ENCODE measurements around the gene POMC. TPM values are rescaled to one million over a fixed set of nuclear protein-coding genes. Genes with fewer than 3 reads are reported as not detected.
"Not testable (repeated sequence)": the region's sequence is repeated elsewhere in the genome, so short reads cannot be mapped to it uniquely, and the experiment has no call there.

The POMC gene
- 1 to 10 TPM; 2.1 to 3.4 TPM for total RNA-seq

DNA sequence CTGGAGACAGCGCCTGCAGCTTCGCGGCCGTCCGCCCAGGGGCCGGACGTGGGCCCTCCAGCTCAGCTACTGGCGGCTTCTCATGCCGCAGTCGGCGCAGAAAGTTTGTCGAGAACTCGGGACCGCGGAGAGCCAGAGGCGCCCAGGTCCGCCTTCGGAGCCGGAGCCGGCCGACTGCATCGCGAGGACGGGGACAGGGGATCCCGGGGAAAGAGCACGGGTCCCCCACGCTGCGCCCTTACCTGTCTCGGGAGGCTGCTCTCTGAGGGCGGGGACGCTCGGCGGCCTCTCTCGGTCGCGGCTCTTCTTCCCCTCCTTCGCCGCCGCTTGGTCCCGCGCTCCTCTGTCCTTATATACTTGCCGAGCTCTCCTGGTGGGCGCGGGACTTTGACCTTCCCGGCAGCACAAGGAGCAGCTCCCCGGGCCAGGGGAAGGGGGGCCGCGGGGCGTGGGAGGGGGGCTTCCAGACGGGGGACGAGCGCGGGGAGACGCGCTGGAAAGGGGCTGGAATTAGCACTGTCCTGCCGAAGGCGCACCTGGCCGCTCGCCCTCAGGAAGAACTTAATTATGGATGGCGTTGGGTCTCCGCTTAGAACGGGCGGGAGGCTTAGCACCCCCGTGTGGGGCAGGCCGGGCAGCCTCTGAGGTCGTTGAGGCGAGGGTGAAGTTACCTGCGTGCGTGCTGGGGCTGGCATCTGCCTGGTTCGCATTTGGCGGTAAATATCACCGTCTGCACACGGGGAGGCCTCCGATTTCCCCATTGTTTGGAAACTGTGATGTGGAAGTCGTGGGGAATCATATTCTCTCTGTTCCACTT, at the start of gene POMC:
POMC (minus strand) TSS at position 325 of the 817 bp plus-strand sequence. CDS start 3,808 bp downstream, outside the sequence.
- peaks cover 53% of the 10 kb centered on the region for H3K27me3 Mint-ChIP-seq (ENCODE audit: low read depth)

DNA sequence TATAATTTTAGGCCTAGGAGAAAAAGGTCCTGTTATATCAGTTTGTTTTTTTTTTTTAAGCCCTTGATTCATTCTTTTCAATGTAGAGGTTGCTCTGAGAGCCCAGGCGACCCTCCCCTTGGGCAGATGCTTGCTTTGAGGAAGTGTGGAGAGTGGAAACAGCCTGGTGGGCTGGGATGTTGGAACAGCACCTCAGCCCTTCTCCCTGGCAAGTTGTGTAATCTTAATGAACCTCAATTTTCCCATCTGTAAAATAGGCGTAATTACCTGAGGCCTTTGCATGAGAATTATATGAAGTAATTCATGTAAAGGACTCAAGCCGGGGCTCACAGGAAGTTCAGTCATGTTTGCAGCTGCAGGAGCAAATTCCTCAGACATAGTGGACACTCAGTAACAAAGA, 49.7 kb upstream of the POMC start:
- POLR2A ChIA-PET = no interaction called here
- Mint-ChIP-seq H3K9me3 (ENCODE audit: insufficient read depth) (no peaks in the 10 kb centered on the region), H3K4me1 (ENCODE audit: low read depth) (peaks cover 12% of the 10 kb centered on the region), H3K4me3 (no peak overlapping the region), H3K27ac (no peak overlapping the region), H3K27me3 (ENCODE audit: low read depth) (no peaks in the 10 kb centered on the region), H3K36me3 (ENCODE audit: low read depth) (no peaks in the 10 kb centered on the region)
- CTCF ChIA-PET = no interaction called here
- DNase-seq (no peak), ATAC-seq (no peak)

More for the DNA sequence above, at the start of gene POMC:
- DNase-seq (peak; percentile 44), ATAC-seq (peak; percentile 70)
- H3K36me3 Mint-ChIP-seq (ENCODE audit: low read depth) = no peaks in the 10 kb centered on the region
- peaks cover 32% of the 10 kb centered on the region for H3K4me1 Mint-ChIP-seq (ENCODE audit: low read depth)
- POLR2A ChIA-PET = no interaction called here
- no peaks in the 10 kb centered on the region for H3K9me3 Mint-ChIP-seq (ENCODE audit: insufficient read depth)
- CTCF ChIA-PET = interaction anchor here (3.6 to 8.9 kb wide), 2 partner anchors 27 to 193 kb away, joined by 17 to 80 read pairs; no protein-coding TSS in a partner anchor
- no peak within 1 kb of the TSS for H3K27ac Mint-ChIP-seq
- H3K4me3 Mint-ChIP-seq = peak within 1 kb of the TSS; percentile 57

DNA sequence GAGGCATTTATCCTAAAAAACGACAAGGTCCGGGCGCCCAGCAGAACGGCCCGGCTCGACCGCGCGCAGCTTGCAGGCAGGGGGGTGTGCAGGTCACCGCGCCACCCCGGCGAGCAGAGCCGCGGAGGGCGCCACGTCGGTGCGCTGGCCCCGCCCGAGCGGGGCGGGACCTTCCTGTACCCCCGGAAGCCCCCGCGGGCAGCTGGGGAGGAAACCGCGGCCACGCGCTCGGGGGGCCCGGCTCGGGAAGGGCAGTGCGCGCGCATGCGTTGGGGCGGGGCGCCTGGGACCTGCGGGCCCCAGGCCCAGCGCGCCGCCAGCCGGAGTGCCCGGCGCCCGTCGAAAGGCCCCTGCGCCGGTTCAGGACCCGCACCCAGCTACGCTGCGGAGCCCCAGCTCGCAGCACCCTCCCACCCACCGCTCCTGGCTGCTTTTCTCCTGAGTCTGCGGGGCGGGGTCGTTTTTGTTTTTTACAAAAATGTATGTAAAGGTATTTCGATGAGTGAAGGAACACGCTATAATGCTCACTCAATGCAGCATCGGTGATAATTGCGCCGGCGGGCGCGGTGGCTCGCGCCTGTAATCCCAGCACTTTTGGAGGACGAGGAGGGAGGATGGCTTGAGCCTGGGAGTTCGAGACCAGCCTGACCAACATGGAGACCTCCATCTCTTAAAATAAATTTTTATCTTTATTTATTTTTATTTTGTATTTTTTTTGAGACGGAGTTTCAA, 47.7 kb upstream of the POMC start:
- ATAC-seq (peak; percentile 95), DNase-seq (peak; percentile 91)
- no peaks in the 10 kb centered on the region for H3K9me3 Mint-ChIP-seq (ENCODE audit: insufficient read depth)
- peak overlapping the region; percentile 74 for H3K27ac Mint-ChIP-seq
- POLR2A ChIA-PET = interaction anchor here (0.7 to 1.5 kb wide), 3 partner anchors 9 to 79 kb away, joined by 3 to 4 read pairs (median 3); no protein-coding TSS in a partner anchor
- CTCF ChIA-PET = interaction anchor here (0.8 to 0.9 kb wide), 2 partner anchors 9 to 62 kb away, joined by 3 read pairs; no protein-coding TSS in a partner anchor
- H3K4me1 Mint-ChIP-seq (ENCODE audit: low read depth) = peaks cover 16% of the 10 kb centered on the region
- peak overlapping the region; percentile 73 for H3K4me3 Mint-ChIP-seq
- no peaks in the 10 kb centered on the region for H3K36me3 Mint-ChIP-seq (ENCODE audit: low read depth)
- no peaks in the 10 kb centered on the region for H3K27me3 Mint-ChIP-seq (ENCODE audit: low read depth)

DNA sequence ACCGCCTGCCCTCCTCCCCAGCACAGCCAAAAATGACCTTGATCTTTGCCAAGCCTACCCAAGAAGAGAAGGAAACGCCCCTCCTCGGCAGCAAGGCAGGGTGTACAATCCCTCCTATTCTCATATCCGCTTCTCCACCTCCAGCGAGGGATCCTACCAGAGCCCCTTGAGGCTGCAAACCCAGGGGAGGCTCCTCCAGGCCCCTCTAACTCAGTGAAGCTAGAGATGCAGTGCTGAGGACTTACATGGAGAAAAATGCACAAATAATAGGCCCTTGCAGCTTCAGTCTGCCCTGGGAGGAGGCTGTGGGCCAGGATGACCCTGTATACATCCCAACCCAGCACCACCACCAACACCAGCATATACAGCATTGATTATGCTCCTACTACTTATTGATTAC, 46.9 kb upstream of the POMC start:
- DNase-seq = no peak
- Mint-ChIP-seq H3K36me3 (ENCODE audit: low read depth) (no peaks in the 10 kb centered on the region), H3K27ac (peak overlapping the region; percentile 74), H3K9me3 (ENCODE audit: insufficient read depth) (no peaks in the 10 kb centered on the region), H3K4me1 (ENCODE audit: low read depth) (peaks cover 24% of the 10 kb centered on the region), H3K27me3 (ENCODE audit: low read depth) (no peaks in the 10 kb centered on the region), H3K4me3 (peak overlapping the region; percentile 57)
- CTCF ChIA-PET = interaction anchor here (0.5 to 0.8 kb wide), 2 partner anchors 63 to 485 kb away, joined by 3 read pairs; no protein-coding TSS in a partner anchor
- POLR2A ChIA-PET = interaction anchor here (1.1 to 1.5 kb wide), 2 partner anchors 8 to 79 kb away, joined by 3 to 4 read pairs; no protein-coding TSS in a partner anchor
- ATAC-seq = no peak

DNA sequence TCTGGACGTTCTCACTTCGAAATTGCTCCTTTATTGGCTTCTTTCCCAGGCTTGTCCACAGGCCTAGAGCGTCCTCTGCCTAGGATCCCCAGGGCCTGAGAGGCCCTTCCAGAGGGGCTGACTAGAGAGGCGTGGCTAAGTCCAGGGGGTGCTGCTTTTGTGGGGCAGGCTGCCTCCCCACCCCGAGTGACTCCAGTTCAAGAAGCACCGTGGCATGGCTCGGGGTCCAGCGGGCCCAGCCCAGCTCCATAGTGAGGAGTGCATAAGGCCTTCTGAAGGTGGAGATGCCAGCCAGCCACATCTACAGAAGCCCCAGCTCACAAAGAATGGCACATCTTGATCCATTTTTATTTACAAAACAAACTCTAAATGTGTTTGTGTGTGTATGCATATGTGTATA, 44.8 kb upstream of the POMC start:
- H3K9me3 Mint-ChIP-seq (ENCODE audit: insufficient read depth) = no peaks in the 10 kb centered on the region
- DNase-seq (no peak), ATAC-seq (no peak)
- ChIA-PET CTCF (no interaction called here), POLR2A (no interaction called here)
- H3K36me3 Mint-ChIP-seq (ENCODE audit: low read depth) = no peaks in the 10 kb centered on the region
- peak overlapping the region; percentile 6 for H3K27ac Mint-ChIP-seq
- H3K27me3 Mint-ChIP-seq (ENCODE audit: low read depth) = no peaks in the 10 kb centered on the region
- H3K4me3 Mint-ChIP-seq = no peak overlapping the region
- peaks cover 40% of the 10 kb centered on the region for H3K4me1 Mint-ChIP-seq (ENCODE audit: low read depth)

DNA sequence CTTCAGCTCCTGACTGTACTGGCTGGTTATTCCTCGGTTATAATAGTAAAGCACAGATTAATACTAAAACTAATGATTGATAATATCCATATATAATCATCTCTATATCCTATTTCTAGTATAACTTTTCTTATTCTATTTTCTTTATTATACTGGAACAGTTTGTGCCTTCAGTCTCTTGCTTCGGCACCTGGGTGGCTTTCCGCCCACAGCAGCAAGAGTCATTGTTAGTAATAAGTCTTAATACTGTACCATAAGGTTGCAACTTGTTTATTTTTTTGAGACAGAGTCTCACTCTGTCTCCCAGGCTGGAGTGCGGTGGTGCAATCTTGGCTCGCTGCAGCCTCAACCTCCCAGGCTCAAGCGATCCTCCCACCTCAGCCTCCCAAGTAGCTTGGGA, 42.5 kb upstream of the POMC start:
- H3K4me1 Mint-ChIP-seq (ENCODE audit: low read depth) = peaks cover 52% of the 10 kb centered on the region
- POLR2A ChIA-PET = interaction anchor here (0.5 kb wide), 1 partner anchor 836 kb away, joined by 3 read pairs; no protein-coding TSS in a partner anchor
- not testable (repeated sequence) for H3K36me3 Mint-ChIP-seq (ENCODE audit: low read depth); DNase-seq; H3K9me3 Mint-ChIP-seq (ENCODE audit: insufficient read depth); H3K4me3 Mint-ChIP-seq; H3K27me3 Mint-ChIP-seq (ENCODE audit: low read depth); ATAC-seq
- peak overlapping the region; percentile 10 for H3K27ac Mint-ChIP-seq
- CTCF ChIA-PET = interaction anchor here (0.6 to 1.6 kb wide), 3 partner anchors 14 to 617 kb away, joined by 3 to 7 read pairs (median 4); no protein-coding TSS in a partner anchor

DNA sequence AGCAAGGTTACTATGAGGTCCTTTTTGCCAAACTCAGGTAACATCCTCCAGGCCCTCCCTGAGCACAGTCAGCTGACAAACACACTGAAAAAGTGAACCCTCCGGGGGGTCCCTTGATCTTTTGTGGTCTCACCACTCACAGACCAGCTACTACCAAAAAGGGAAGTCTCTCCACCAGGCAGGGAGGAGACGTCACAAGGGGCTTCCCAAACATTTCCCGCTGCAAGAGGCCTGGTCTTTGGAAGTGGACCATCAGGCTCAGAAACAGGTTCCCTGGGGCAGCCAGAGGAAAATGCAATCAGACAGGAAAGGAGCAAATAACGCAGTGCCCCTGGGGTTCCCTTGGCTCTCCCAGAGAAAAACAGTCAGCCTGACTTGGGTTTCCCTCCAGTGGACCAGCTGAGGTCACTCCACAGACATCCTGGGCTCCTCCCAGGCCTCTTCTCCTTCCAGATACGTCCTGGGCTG, 38.7 kb upstream of the POMC start:
- H3K4me3 Mint-ChIP-seq = no peak overlapping the region
- peaks cover 56% of the 10 kb centered on the region for H3K4me1 Mint-ChIP-seq (ENCODE audit: low read depth)
- H3K27me3 Mint-ChIP-seq (ENCODE audit: low read depth) = no peaks in the 10 kb centered on the region
- ChIA-PET POLR2A (interaction anchor here (0.6 to 1.0 kb wide), 2 partner anchors 8 to 347 kb away, joined by 3 read pairs; no protein-coding TSS in a partner anchor), CTCF (interaction anchor here (1.3 to 1.5 kb wide), 2 partner anchors 11 to 155 kb away, joined by 4 to 9 read pairs; no protein-coding TSS in a partner anchor)
- H3K27ac Mint-ChIP-seq = no peak overlapping the region
- H3K36me3 Mint-ChIP-seq (ENCODE audit: low read depth) = no peaks in the 10 kb centered on the region
- DNase-seq = peak; percentile 29
- H3K9me3 Mint-ChIP-seq (ENCODE audit: insufficient read depth) = no peaks in the 10 kb centered on the region
- no peak for ATAC-seq

DNA sequence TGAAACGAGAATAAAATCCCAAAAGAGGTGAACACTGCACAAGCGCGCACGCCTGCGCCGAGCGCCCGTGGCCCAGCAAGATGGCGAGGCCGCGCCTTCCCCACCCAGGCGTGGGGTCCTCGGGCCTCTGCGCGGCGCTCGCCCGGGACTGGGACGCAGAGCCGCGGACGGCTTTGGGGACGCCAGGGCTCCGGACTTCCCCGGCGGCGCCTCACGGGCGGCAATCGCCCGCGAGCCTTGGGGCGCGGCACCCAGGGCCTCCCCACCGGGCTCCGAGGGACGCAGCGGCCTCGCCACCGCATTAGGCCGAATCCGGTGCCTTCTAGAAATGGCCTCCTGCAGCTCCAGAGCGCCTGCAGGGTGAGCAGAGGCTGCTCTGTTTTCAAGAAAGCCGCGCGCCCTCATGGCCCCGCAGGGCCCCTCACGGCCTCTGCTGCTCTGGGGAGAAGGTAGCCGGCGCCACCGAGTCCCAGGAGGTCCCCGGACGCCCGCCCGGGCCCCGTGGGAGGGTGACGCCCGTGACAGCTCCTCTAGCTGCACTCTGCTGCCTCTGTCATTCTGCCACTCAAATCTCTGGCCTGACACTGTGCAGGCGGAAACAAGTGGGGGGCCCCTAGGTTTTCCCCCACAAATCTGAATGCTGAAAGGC, 35.9 kb upstream of the POMC start:
- Mint-ChIP-seq H3K4me3 (no peak overlapping the region), H3K9me3 (ENCODE audit: insufficient read depth) (no peaks in the 10 kb centered on the region), H3K27me3 (ENCODE audit: low read depth) (no peaks in the 10 kb centered on the region), H3K27ac (no peak overlapping the region), H3K4me1 (ENCODE audit: low read depth) (peaks cover 42% of the 10 kb centered on the region), H3K36me3 (ENCODE audit: low read depth) (no peaks in the 10 kb centered on the region)
- CTCF ChIA-PET = interaction anchor here (0.8 kb wide), 1 partner anchor 8 kb away, joined by 3 read pairs; no protein-coding TSS in a partner anchor
- DNase-seq = no peak
- POLR2A ChIA-PET = no interaction called here
- ATAC-seq = peak; percentile 59

DNA sequence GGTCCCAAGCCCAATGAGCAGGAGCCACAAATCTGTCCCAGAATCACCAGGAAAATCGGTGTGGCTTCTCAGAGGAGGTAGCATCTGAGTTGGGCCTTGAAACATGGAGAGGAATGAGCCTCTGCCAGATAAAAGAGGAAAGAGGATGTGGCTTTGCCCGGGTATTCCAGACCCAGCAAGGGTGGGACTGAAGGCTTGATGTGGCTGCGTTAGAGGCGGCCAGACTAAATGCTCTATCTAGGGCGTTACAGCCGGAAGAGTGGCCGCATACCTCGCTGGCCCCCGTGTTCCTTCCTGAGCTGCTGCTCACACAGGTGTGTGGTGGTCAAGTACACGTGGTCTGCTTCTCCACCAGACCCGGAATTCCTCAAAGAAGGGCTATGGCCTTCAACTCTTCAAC, 33.9 kb upstream of the POMC start:
- DNase-seq = no peak
- no peaks in the 10 kb centered on the region for H3K9me3 Mint-ChIP-seq (ENCODE audit: insufficient read depth)
- H3K36me3 Mint-ChIP-seq (ENCODE audit: low read depth) = no peaks in the 10 kb centered on the region
- H3K4me1 Mint-ChIP-seq (ENCODE audit: low read depth) = peaks cover 27% of the 10 kb centered on the region
- H3K27me3 Mint-ChIP-seq (ENCODE audit: low read depth) = peaks cover 4% of the 10 kb centered on the region
- POLR2A ChIA-PET = no interaction called here
- no peak overlapping the region for H3K4me3 Mint-ChIP-seq
- H3K27ac Mint-ChIP-seq = peak overlapping the region; percentile 20
- ATAC-seq = peak; percentile 43
- CTCF ChIA-PET = no interaction called here

DNA sequence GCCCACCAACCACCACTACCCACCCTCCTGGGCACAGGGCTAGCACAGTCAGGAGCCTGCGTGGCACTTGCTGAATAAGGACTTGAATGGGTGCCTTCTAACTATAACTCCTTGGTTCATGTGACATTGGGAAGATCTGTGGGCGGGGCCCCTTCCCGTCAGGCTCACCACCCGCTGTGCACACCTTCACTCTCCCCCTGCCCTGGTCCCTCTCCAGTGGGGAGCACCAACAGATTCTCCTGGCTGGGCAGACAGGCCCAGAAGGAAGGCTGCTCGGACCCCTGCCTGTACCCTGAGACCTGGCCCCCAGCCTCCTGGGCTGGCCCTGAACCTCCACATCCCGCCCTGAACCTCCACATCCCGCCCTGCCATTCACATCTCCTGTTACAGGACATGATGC, 33.4 kb upstream of the POMC start:
- DNase-seq = no peak

DNA sequence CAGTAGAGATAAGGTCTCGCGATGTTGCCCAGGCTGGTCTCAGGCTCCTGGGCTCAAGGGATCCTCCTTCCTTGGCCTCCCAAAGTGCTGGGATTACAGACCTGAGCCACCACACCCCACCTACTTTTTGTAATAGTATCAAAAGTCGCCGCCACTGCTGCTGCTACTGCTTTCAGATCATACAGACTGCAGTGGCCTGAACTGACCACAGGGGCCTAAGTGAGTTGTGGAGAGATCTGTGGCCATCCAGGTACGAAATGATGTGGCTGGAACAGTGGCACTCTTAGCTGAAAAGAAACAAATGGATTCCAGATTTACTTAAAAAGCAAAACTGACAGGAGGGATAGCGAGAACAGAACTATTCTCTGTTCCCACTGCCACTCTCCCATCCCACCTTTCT, 32.9 kb upstream of the POMC start:
- ChIA-PET POLR2A (no interaction called here), CTCF (no interaction called here)
- no peaks in the 10 kb centered on the region for H3K36me3 Mint-ChIP-seq (ENCODE audit: low read depth)
- no peak overlapping the region for H3K4me3 Mint-ChIP-seq
- H3K27ac Mint-ChIP-seq = no peak overlapping the region
- H3K4me1 Mint-ChIP-seq (ENCODE audit: low read depth) = peaks cover 19% of the 10 kb centered on the region
- no peaks in the 10 kb centered on the region for H3K9me3 Mint-ChIP-seq (ENCODE audit: insufficient read depth)
- DNase-seq (no peak), ATAC-seq (no peak)
- peaks cover 4% of the 10 kb centered on the region for H3K27me3 Mint-ChIP-seq (ENCODE audit: low read depth)

More for the DNA sequence above, 33.4 kb upstream of the POMC start:
- Mint-ChIP-seq H3K27ac (no peak overlapping the region), H3K36me3 (ENCODE audit: low read depth) (no peaks in the 10 kb centered on the region), H3K4me3 (no peak overlapping the region), H3K9me3 (ENCODE audit: insufficient read depth) (no peaks in the 10 kb centered on the region), H3K27me3 (ENCODE audit: low read depth) (peaks cover 4% of the 10 kb centered on the region), H3K4me1 (ENCODE audit: low read depth) (peaks cover 22% of the 10 kb centered on the region)
- CTCF ChIA-PET = no interaction called here
- POLR2A ChIA-PET = no interaction called here
- no peak for ATAC-seq

Measured in activated CD8-positive, alpha-beta T cell treated with anti-CD3 and anti-CD28 coated beads, Interleukin-2, amount 10 ng/mL, durations not matched to agents 7 days and 5 days (primary cell).